GM19455 (cell line): ENCODE data around the gene PRAMEF26.
"Not testable (repeated sequence)": the region's sequence is repeated elsewhere in the genome, so short reads cannot be mapped to it uniquely, and the experiment has no call there.

Source experiments
- ATAC-seq: cut with Tn5 transposase; IDR thresholded peaks from one replicate; pipeline ENCODE4 v1.9.1; 2021; ENCODE audit not compliant: unreplicated experiment

The PRAMEF26 gene

GRCh38 chr1:13155909-13156308, at the start of gene PRAMEF26:
TSS of gene PRAMEF26 (minus strand) at chr1:13156009. CDS start at chr1:13153095, 2,914 bp downstream.
- ATAC-seq = not testable (repeated sequence)

GRCh38 chr1:13201309-13201708, 45.5 kb upstream of the PRAMEF26 start, which contains the start of gene PRAMEF13:
TSS of gene PRAMEF13 (minus strand) at chr1:13201409. CDS start at chr1:13199589, 1,820 bp downstream.
- not testable (repeated sequence) for ATAC-seq

GRCh38 chr1:13171548-13171947, 15.7 kb upstream of the PRAMEF26 start, which contains the start of gene PRAMEF9:
TSS of gene PRAMEF9 (plus strand) at chr1:13171848. CDS start at chr1:13175281, 3,433 bp downstream.
- not testable (repeated sequence) for ATAC-seq

GRCh38 chr1:13165531-13165930, 9.7 kb upstream of the PRAMEF26 start, which contains the start of gene HNRNPCL4:
TSS of gene HNRNPCL4 (minus strand) at chr1:13165631. CDS start at chr1:13165467, 164 bp downstream.
- ATAC-seq = not testable (repeated sequence)

GRCh38 chr1:13116754-13117153, 39.1 kb downstream of the PRAMEF26 start, which contains the start of gene HNRNPCL2:
TSS of gene HNRNPCL2 (minus strand) at chr1:13116854. CDS start at chr1:13116400, 454 bp downstream.
- not testable (repeated sequence) for ATAC-seq
